ENCODE results near the gene IL13RA1.
"Not testable (repeated sequence)": the region's sequence is repeated elsewhere in the genome, so short reads cannot be mapped to it uniquely, and the experiment has no call there.

The IL13RA1 gene

DNA sequence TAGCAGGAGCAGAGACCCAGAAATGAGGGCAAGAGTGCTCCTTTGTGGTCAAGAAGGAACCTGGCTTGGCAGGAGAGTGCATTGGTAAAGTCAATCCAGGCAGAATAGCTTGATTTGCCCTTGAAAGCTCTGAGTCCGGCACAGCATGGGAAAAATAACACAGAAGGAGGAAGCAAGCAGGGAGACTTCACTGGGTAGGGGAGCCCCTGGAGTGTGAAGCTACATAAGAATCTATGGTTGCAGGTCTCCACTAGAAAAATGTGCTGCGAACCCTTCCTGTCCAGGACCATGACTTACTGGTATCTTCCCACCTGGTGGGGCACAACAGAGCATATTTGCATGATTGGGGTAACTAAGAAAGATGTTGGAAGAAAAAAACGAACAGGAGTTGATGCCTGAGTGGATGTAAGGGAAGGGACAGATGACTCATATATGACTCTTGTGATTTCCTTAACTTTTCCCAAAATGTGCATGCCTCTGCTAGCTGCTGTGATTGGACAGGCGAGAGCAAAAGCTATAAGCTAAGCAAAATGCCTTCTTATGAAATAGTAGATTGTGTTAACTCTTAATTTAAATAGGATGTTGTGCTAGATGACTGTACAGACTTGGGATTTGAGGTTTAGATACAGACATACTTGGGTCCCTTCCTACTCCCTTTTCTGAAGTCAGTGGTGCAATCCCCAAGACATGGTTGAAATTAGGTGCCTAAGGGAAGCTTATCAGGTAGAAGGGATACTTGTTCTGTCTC, 3.3 kb downstream of the IL13RA1 start:
- H3K4me1 ChIP-seq (ENCODE audit: insufficient read depth, low read length), result no peaks in the 10 kb centered on the region
- no peak overlapping the region for H3K4me3 ChIP-seq (ENCODE audit: low read length)
- WGBS, result 36% methylated on average over 4 of the region's 4 CpGs

DNA sequence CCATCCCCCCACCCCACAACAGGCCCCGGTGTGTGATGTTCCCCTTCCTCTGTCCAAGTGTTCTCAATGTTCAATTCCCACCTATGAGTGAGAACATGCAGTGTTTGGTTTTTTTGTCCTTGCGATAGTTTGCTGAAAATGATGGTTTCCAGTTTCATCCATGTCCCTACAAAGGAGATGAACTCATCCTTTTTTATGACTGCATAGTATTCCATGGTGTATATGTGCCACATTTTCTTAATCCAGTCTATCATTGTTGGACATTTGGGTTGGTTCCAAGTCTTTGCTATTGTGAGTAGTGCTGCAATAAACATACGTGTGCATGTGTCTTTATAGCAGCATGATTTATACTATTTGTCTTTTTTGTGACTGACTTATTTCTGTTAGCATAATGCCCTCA, 5.1 kb downstream of the IL13RA1 start:
- H3K9ac ChIP-seq (ENCODE audit: low read depth, low read length); H3K36me3 ChIP-seq (ENCODE audit: insufficient read depth, low read length); H3K4me1 ChIP-seq (ENCODE audit: insufficient read depth, low read length); H3K9me3 ChIP-seq (ENCODE audit: insufficient read depth, low read depth, low read length); H3K27ac ChIP-seq (ENCODE audit: low read depth, low read length); H3K4me3 ChIP-seq (ENCODE audit: low read length): not testable (repeated sequence)
- WGBS, result 100% methylated on average over 1 of the region's 3 CpGs
- H3K27me3 ChIP-seq (ENCODE audit: insufficient read depth, low read length), result peaks cover 21% of the 10 kb centered on the region

More for the DNA sequence above, 3.3 kb downstream of the IL13RA1 start:
- Histone ChIP-seq H3K9ac (ENCODE audit: low read depth, low read length) (no peak overlapping the region), H3K36me3 (ENCODE audit: insufficient read depth, low read length) (no peaks in the 10 kb centered on the region), H3K27me3 (ENCODE audit: insufficient read depth, low read length) (peaks cover 23% of the 10 kb centered on the region), H3K27ac (ENCODE audit: low read depth, low read length) (no peak overlapping the region), H3K9me3 (ENCODE audit: insufficient read depth, low read depth, low read length) (no peaks in the 10 kb centered on the region)

GRCh38 chrX:118734909-118735308, 7.5 kb downstream of the IL13RA1 start:
- no peak overlapping the region for H3K27ac ChIP-seq (ENCODE audit: low read depth, low read length)
- H3K9me3 ChIP-seq (ENCODE audit: insufficient read depth, low read depth, low read length), result no peaks in the 10 kb centered on the region
- H3K27me3 ChIP-seq (ENCODE audit: insufficient read depth, low read length), result no peaks in the 10 kb centered on the region
- no peak overlapping the region for H3K4me3 ChIP-seq (ENCODE audit: low read length)
- H3K9ac ChIP-seq (ENCODE audit: low read depth, low read length), result no peak overlapping the region
- H3K4me1 ChIP-seq (ENCODE audit: insufficient read depth, low read length), result no peaks in the 10 kb centered on the region
- WGBS, result no CpG with 5 or more reads among the region's 2 CpGs
- no peaks in the 10 kb centered on the region for H3K36me3 ChIP-seq (ENCODE audit: insufficient read depth, low read length)

GRCh38 chrX:118736394-118737010, 9.1 kb downstream of the IL13RA1 start:
- Histone ChIP-seq H3K9ac (ENCODE audit: low read depth, low read length) (no peak overlapping the region), H3K27me3 (ENCODE audit: insufficient read depth, low read length) (no peaks in the 10 kb centered on the region), H3K9me3 (ENCODE audit: insufficient read depth, low read depth, low read length) (no peaks in the 10 kb centered on the region), H3K4me3 (ENCODE audit: low read length) (no peak overlapping the region), H3K27ac (ENCODE audit: low read depth, low read length) (no peak overlapping the region), H3K36me3 (ENCODE audit: insufficient read depth, low read length) (no peaks in the 10 kb centered on the region), H3K4me1 (ENCODE audit: insufficient read depth, low read length) (no peaks in the 10 kb centered on the region)
- 88% methylated on average over 7 of the region's 7 CpGs for WGBS

DNA sequence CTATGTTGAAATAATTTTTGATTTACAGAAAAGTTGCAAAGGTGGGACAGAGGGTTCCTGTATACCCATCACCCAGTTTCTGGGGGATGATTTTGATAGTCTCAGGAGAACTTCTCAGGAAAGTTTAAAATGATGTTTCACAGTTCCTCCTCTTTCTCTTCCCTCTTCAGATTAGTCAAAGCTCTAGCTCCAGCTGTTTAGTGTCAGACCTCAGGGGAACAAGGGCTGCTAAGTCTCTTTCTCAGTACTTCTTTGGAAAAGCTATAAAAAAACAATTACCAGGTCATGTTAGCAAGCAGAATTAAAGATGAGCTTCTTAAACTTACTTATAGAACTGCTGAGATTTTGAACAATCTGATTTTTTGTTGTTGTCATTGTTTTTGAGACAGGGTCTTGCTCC, 12.2 kb downstream of the IL13RA1 start:
- Histone ChIP-seq H3K27me3 (ENCODE audit: insufficient read depth, low read length) (no peaks in the 10 kb centered on the region), H3K27ac (ENCODE audit: low read depth, low read length) (no peak overlapping the region), H3K4me3 (ENCODE audit: low read length) (no peak overlapping the region), H3K9ac (ENCODE audit: low read depth, low read length) (no peak overlapping the region), H3K36me3 (ENCODE audit: insufficient read depth, low read length) (no peaks in the 10 kb centered on the region), H3K9me3 (ENCODE audit: insufficient read depth, low read depth, low read length) (no peaks in the 10 kb centered on the region), H3K4me1 (ENCODE audit: insufficient read depth, low read length) (no peaks in the 10 kb centered on the region; the same call in 1 of the 2 replicates)

GRCh38 chrX:118740276-118740889, 13.0 kb downstream of the IL13RA1 start:
- Histone ChIP-seq H3K4me1 (ENCODE audit: insufficient read depth, low read length) (no peaks in the 10 kb centered on the region; the same call in 1 of the 2 replicates), H3K36me3 (ENCODE audit: insufficient read depth, low read length) (no peaks in the 10 kb centered on the region), H3K9ac (ENCODE audit: low read depth, low read length) (no peak overlapping the region), H3K27me3 (ENCODE audit: insufficient read depth, low read length) (no peaks in the 10 kb centered on the region), H3K9me3 (ENCODE audit: insufficient read depth, low read depth, low read length) (no peaks in the 10 kb centered on the region), H3K27ac (ENCODE audit: low read depth, low read length) (no peak overlapping the region), H3K4me3 (ENCODE audit: low read length) (no peak overlapping the region)
- WGBS, result 81% methylated on average over 5 of the region's 5 CpGs

DNA sequence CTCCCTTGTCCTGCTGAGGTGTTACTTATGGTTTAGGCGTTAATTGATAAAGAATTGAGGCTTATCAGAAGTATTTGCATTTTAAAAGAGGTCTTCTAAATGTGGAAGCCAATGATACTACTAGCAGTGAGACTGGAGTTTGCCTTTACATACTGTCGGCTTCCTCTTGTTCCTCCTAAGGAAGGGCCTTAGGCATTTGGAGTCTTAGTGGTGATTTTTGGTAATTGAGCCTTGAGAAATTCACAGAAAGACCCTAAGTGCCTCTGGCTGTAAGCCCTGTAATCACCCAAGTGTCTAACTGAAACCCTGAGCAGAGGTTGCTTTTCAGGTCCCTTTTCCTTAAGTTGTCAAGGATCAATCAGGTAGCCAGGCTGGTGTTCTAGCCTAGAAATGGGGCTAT, 14.8 kb downstream of the IL13RA1 start:
- Histone ChIP-seq H3K27me3 (ENCODE audit: insufficient read depth, low read length) (no peaks in the 10 kb centered on the region), H3K9ac (ENCODE audit: low read depth, low read length) (no peak overlapping the region), H3K36me3 (ENCODE audit: insufficient read depth, low read length) (no peaks in the 10 kb centered on the region), H3K4me3 (ENCODE audit: low read length) (no peak overlapping the region), H3K27ac (ENCODE audit: low read depth, low read length) (no peak overlapping the region), H3K4me1 (ENCODE audit: insufficient read depth, low read length) (no peaks in the 10 kb centered on the region; the same call in 1 of the 2 replicates), H3K9me3 (ENCODE audit: insufficient read depth, low read depth, low read length) (no peaks in the 10 kb centered on the region)
- 31% methylated on average over 2 of the region's 2 CpGs for WGBS

DNA sequence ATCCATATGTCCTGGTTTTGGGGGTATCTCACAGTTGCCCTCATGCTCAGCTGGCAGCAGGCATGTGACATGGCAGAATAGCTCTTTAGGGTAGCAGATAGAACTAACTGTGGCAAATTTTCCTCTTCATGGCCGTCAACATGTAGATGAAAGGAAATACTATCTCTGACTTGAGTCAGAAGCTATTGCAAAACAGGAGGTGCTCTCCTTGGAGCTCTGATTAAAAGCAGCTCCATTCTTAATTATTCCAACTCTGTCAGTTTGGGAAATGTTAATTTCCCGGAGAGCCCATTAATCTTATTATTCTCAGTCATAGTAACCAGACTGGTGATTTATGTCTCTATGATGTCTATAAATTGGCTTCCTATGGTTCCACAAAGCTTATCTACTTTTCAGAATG, 18.2 kb downstream of the IL13RA1 start:
- Histone ChIP-seq H3K4me1 (ENCODE audit: insufficient read depth, low read length) (no peaks in the 10 kb centered on the region; the same call in 1 of the 2 replicates), H3K36me3 (ENCODE audit: insufficient read depth, low read length) (no peaks in the 10 kb centered on the region), H3K9me3 (ENCODE audit: insufficient read depth, low read depth, low read length) (no peaks in the 10 kb centered on the region), H3K27me3 (ENCODE audit: insufficient read depth, low read length) (no peaks in the 10 kb centered on the region), H3K9ac (ENCODE audit: low read depth, low read length) (no peak overlapping the region), H3K27ac (ENCODE audit: low read depth, low read length) (no peak overlapping the region), H3K4me3 (ENCODE audit: low read length) (no peak overlapping the region)
- WGBS, result 88% methylated on average over 1 of the region's 2 CpGs

DNA sequence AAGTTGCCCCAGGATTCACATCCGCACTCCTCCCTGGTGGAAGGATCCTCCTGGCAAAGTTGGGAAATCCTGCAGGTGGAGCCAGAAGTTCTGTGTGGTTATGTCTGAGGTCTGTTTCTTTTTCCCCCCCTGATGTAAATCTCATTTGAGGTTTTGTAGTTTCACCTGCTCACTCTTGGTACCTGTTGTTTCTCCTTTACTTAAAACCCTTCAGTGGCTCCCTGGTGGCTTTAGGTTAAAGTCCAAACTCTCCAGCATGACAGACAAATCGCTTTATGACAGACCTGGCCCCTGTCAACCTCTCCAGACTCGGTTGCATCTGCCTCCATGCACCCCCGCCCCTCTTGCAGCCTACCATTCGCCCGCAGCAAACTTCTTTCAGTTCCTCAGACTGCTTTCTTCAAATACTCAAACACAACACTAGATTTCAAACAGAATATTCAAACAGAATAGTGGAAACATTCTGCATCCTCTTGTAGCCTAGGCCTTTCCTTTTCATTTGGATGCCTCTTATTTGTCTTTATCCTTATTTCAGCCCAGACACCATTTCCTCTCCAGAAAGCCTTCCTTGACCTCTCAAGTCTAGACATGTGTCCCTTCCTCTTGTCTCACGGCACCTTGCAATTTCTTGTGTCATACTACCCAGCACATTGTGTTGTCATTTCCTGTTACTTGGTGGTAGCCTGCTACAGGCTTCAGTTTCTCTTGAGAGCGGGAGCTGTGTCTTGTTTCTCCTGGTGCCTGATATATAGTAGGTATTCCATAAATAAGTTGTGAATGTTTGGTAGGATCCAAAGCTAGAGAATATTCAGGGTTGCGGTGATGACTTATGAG, 24.8 kb downstream of the IL13RA1 start:
- Histone ChIP-seq H3K27me3 (ENCODE audit: insufficient read depth, low read length) (no peaks in the 10 kb centered on the region), H3K4me1 (ENCODE audit: insufficient read depth, low read length) (no peaks in the 10 kb centered on the region), H3K9ac (ENCODE audit: low read depth, low read length) (no peak overlapping the region), H3K27ac (ENCODE audit: low read depth, low read length) (no peak overlapping the region), H3K36me3 (ENCODE audit: insufficient read depth, low read length) (no peaks in the 10 kb centered on the region), H3K4me3 (ENCODE audit: low read length) (no peak overlapping the region), H3K9me3 (ENCODE audit: insufficient read depth, low read depth, low read length) (no peaks in the 10 kb centered on the region)
- WGBS, result 93% methylated on average over 9 of the region's 9 CpGs

GRCh38 chrX:118755633-118756032, 28.2 kb downstream of the IL13RA1 start:
- Histone ChIP-seq H3K4me1 (ENCODE audit: insufficient read depth, low read length) (no peaks in the 10 kb centered on the region), H3K4me3 (ENCODE audit: low read length) (no peak overlapping the region), H3K27me3 (ENCODE audit: insufficient read depth, low read length) (no peaks in the 10 kb centered on the region), H3K27ac (ENCODE audit: low read depth, low read length) (no peak overlapping the region), H3K9ac (ENCODE audit: low read depth, low read length) (no peak overlapping the region), H3K9me3 (ENCODE audit: insufficient read depth, low read depth, low read length) (no peaks in the 10 kb centered on the region), H3K36me3 (ENCODE audit: insufficient read depth, low read length) (no peaks in the 10 kb centered on the region)
- WGBS, result 95% methylated on average over 2 of the region's 4 CpGs

DNA sequence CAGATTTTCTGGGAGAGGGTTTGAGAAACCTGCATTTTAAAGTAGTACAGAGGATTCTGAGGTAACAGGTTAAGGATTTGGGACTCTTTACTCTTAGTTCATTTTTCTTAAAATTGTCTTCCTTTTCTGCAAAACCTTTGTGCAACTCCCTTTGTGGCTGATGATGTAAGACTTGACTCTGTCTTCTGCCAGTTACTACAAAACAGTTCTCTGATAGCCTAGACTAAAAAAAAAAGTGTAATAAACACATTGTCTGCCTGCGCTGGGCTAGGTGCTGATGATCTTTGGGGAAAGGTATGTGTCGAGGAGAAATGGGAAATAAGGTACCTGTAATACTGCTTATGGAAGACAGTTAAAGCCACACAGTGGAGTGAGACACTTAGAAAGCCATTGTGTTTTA, 28.7 kb downstream of the IL13RA1 start:
- no peaks in the 10 kb centered on the region for H3K27me3 ChIP-seq (ENCODE audit: insufficient read depth, low read length)
- no peak overlapping the region for H3K4me3 ChIP-seq (ENCODE audit: low read length)
- 87% methylated on average over 2 of the region's 2 CpGs for WGBS
- no peaks in the 10 kb centered on the region for H3K36me3 ChIP-seq (ENCODE audit: insufficient read depth, low read length)
- H3K27ac ChIP-seq (ENCODE audit: low read depth, low read length), result no peak overlapping the region
- H3K9me3 ChIP-seq (ENCODE audit: insufficient read depth, low read depth, low read length), result no peaks in the 10 kb centered on the region
- H3K9ac ChIP-seq (ENCODE audit: low read depth, low read length), result no peak overlapping the region
- H3K4me1 ChIP-seq (ENCODE audit: insufficient read depth, low read length), result no peaks in the 10 kb centered on the region
